ENCODE data around the gene CFAP141. TPM values are rescaled to one million over a fixed set of nuclear protein-coding genes. Genes with fewer than 3 reads are reported as not detected.
"Not testable (repeated sequence)": the region's sequence is repeated elsewhere in the genome, so short reads cannot be mapped to it uniquely, and the experiment has no call there.

Gene CFAP141
- total RNA-seq, 4 donors from 2014 or later: not detected

DNA sequence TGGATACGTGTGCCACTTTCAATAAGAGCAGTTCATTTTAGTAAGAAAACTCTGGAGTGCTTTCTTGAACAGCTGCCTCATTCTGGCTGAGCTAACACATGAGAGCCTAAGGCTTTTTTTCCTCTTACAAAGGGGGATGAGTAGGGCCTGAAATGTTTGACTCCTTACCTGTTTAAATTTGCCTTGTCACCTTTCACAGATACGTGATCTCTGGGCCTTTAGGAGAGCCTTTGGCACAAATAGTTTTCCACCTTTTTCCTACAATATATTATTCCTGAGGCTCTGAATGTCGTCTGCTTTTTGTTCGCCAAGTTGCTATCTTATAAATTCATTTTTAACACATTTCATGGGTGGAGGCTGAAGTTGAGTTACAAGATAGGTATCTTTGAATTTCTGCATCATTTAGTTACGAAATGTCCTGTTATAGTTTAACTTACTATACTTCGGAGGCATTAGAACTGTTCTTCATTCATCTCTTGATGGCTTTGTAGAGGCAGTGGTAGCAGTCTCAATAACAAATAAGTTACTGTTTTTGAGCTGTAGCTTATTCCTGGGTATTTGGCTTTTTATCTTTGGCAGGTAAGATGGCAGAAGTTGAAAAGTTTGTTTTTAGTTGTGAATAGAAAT is 31.9 kb upstream of the CFAP141 start:
- DNase-seq (ENCODE audit: low spot score in 2 of 2): no peak
- 92% methylated on average over 6 of the region's 6 CpGs for whole genome bisulfite sequencing, 2 donors
- no peak overlapping the region for H3K4me3 ChIP-seq (ENCODE audit: low read depth, poor library complexity, severe bottlenecking)
- TF ChIP-seq POLR2A (IDR thresholded peaks at IDR 0.05): no peak
- TF ChIP-seq, protein P1, sequence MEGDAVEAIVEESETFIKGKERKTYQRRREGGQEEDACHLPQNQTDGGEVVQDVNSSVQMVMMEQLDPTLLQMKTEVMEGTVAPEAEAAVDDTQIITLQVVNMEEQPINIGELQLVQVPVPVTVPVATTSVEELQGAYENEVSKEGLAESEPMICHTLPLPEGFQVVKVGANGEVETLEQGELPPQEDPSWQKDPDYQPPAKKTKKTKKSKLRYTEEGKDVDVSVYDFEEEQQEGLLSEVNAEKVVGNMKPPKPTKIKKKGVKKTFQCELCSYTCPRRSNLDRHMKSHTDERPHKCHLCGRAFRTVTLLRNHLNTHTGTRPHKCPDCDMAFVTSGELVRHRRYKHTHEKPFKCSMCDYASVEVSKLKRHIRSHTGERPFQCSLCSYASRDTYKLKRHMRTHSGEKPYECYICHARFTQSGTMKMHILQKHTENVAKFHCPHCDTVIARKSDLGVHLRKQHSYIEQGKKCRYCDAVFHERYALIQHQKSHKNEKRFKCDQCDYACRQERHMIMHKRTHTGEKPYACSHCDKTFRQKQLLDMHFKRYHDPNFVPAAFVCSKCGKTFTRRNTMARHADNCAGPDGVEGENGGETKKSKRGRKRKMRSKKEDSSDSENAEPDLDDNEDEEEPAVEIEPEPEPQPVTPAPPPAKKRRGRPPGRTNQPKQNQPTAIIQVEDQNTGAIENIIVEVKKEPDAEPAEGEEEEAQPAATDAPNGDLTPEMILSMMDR (IDR thresholded peaks at IDR 0.05): no peak
- intact Hi-C loops (cut with DNase I; ENCODE audit: low total_unique reads): no loop called here

DNA sequence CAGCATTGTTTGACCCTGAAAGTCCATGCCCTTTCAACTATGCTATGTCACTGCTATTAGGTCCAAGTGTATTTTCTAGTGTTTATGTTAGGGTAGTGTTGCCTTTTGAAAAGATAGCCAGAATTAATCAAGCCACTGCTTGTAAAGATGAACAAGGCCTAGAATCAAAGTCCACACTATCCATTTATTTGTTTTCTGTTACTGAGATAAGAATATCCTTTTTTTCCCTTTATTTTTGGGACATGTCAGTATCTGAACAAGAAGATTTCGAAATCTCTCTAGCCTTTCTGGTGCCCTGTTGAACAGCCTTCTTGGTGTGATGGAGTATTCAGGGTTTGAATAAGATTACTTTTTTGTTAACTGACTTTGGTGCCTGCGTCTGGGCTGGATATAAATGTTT is 31.3 kb upstream of the CFAP141 start:
- 96% methylated on average over 2 of the region's 2 CpGs for WGBS, 2 donors
- intact Hi-C loops (cut with DNase I; ENCODE audit: low total_unique reads): no loop called here
- TF ChIP-seq POLR2A (IDR thresholded peaks at IDR 0.05): no peak
- TF ChIP-seq, protein P1 (IDR thresholded peaks at IDR 0.05): no peak
- no peak overlapping the region for H3K4me3 ChIP-seq (ENCODE audit: low read depth, poor library complexity, severe bottlenecking)
- no peak for DNase-seq (ENCODE audit: low spot score in 2 of 2)

- WGBS, 2 donors: 89 to 90% methylated on average over 4 of the region's 4 CpGs
- intact Hi-C loops (cut with DNase I; ENCODE audit: low total_unique reads): no loop called here
Observed at GRCh38 chr1:154236855-154237254, 30.7 kb upstream of the CFAP141 start.

GRCh38 chr1:154233127-154233526 is 27.0 kb upstream of the CFAP141 start:
- intact Hi-C loops (cut with DNase I; ENCODE audit: low total_unique reads); DNase-seq (ENCODE audit: low spot score in 2 of 2); H3K4me3 ChIP-seq (ENCODE audit: low read depth, poor library complexity, severe bottlenecking): not testable (repeated sequence)
- WGBS, 2 donors: 96 to 97% methylated on average over 12 of the region's 12 CpGs

More at GRCh38 chr1:154236855-154237254, 30.7 kb upstream of the CFAP141 start:
- no peak overlapping the region for H3K4me3 ChIP-seq (ENCODE audit: low read depth, poor library complexity, severe bottlenecking)
- no peak for DNase-seq (ENCODE audit: low spot score in 2 of 2)
- TF ChIP-seq, protein P1 (IDR thresholded peaks at IDR 0.05): no peak
- no peak for TF ChIP-seq POLR2A (IDR thresholded peaks at IDR 0.05)

DNA sequence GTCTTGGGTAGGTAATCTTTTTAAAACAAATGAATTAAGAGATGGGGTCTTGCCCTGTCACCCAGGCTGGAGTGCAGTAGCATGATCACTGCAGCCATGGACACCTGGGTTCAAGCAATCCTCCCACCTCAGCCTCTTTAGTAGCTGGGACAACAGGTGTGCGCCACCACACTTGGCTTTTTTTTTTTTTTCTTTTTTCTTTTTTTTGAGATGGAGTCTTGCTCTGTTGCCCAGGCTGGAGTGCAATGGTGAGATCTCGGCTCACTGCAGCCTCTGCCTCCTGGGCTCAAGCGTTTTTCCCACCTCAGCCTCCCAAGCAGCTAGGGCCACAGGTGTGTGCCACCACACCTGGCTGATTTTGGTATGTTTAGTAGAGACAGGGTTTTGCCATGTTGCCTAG is 25.0 kb upstream of the CFAP141 start:
- intact Hi-C loops (cut with DNase I; ENCODE audit: low total_unique reads); DNase-seq (ENCODE audit: low spot score in 2 of 2); H3K4me3 ChIP-seq (ENCODE audit: low read depth, poor library complexity, severe bottlenecking): not testable (repeated sequence)
- WGBS, 2 donors: 93 to 100% methylated on average over 3 of the region's 3 CpGs

GRCh38 chr1:154225370-154225769 is 19.2 kb upstream of the CFAP141 start:
- intact Hi-C loops (cut with DNase I; ENCODE audit: low total_unique reads): no loop called here
- no peak overlapping the region for H3K4me3 ChIP-seq (ENCODE audit: low read depth, poor library complexity, severe bottlenecking)
- no peak for DNase-seq (ENCODE audit: low spot score in 2 of 2)
- TF ChIP-seq POLR2A (IDR thresholded peaks at IDR 0.05): no peak
- TF ChIP-seq, protein P1 (IDR thresholded peaks at IDR 0.05): no peak
- WGBS, 2 donors: 95 to 97% methylated on average over 2 of the region's 2 CpGs

GRCh38 chr1:154223621-154224020 is 17.5 kb upstream of the CFAP141 start:
- TF ChIP-seq, protein P1 (IDR thresholded peaks at IDR 0.05): no peak
- 48 to 49% methylated on average over 2 of the region's 2 CpGs for WGBS, 2 donors
- no peak overlapping the region for H3K4me3 ChIP-seq (ENCODE audit: low read depth, poor library complexity, severe bottlenecking)
- DNase-seq (ENCODE audit: low spot score in 2 of 2): no peak
- intact Hi-C loops (cut with DNase I; ENCODE audit: low total_unique reads): no loop called here

Measured in lower leg skin (tissue), 4 donors.